GM23338 (cell line): ENCODE measurements around the gene KAT6B. TPM values are rescaled to one million over a fixed set of nuclear protein-coding genes. Genes with fewer than 3 reads are reported as not detected.

Experiments
- ATAC-seq: fragments of 200-7000 bp; cut with Tn5 transposase; 3 replicates; pipeline ENCODE4 v1.9.1; 2020
- DNase-seq: peaks from one replicate; pipeline ENCODE4 v3.0.0-alpha.2; 2015; ENCODE audit warnings: low spot score
- H2AFZ ChIP-seq: fragments of 200-600 bp; sonication (generic); 2 replicates; pipeline ENCODE4 v1.8.0; 2016; ENCODE audit warnings: antibody characterized with exemption, mild to moderate bottlenecking, moderate library complexity
- H3F3A ChIP-seq: fragments of 200-600 bp; sonication (generic); replicated peaks from 2 replicates; pipeline ENCODE4 v1.8.0; 2017; ENCODE audit warnings: antibody characterized with exemption, mixed run types, low read depth
- H3K27ac ChIP-seq: fragments of 200-600 bp; sonication (generic); 2 replicates; pipeline ENCODE4 v1.6.1; 2016; ENCODE audit warnings: low read depth
- H3K27me3 ChIP-seq: fragments of 200-600 bp; sonication (generic); 2 replicates; pipeline ENCODE4 v1.8.0; 2016; ENCODE audit warnings: mild to moderate bottlenecking, mixed run types, moderate library complexity; ENCODE audit not compliant: insufficient read depth
- H3K36me3 ChIP-seq: fragments of 200-600 bp; sonication (generic); 2 replicates; pipeline ENCODE4 v1.8.0; 2016; ENCODE audit warnings: mild to moderate bottlenecking; ENCODE audit not compliant: insufficient read depth
- H3K4me1 ChIP-seq: fragments of 200-600 bp; sonication (generic); 2 replicates; pipeline ENCODE4 v1.8.0; 2016; ENCODE audit warnings: mild to moderate bottlenecking, moderate library complexity; ENCODE audit not compliant: insufficient read depth
- H3K4me2 ChIP-seq: fragments of 200-600 bp; sonication (generic); 2 replicates; pipeline ENCODE4 v1.7.1; 2017; ENCODE audit warnings: mixed run types
- H3K4me3 ChIP-seq: fragments of 200-600 bp; sonication (generic); 2 replicates; pipeline ENCODE4 v1.6.1; 2016; ENCODE audit warnings: mixed run types
- H3K79me2 ChIP-seq: fragments of 200-600 bp; sonication (generic); replicated peaks from 2 replicates; pipeline ENCODE4 v1.8.0; 2017; ENCODE audit warnings: mild to moderate bottlenecking; ENCODE audit not compliant: insufficient read depth
- H3K9me2 ChIP-seq: fragments of 200-600 bp; sonication (generic); 2 replicates; pipeline ENCODE4 v1.8.0; 2017; ENCODE audit not compliant: insufficient read depth
- H4K20me1 ChIP-seq: fragments of 200-600 bp; sonication (generic); replicated peaks from 2 replicates; pipeline ENCODE4 v1.8.0; 2017; ENCODE audit warnings: mild to moderate bottlenecking; ENCODE audit not compliant: insufficient read depth
- H3K27ac Mint-ChIP-seq: 2 replicates; pipeline ENCODE4 v1.8.0; 2020; ENCODE audit warnings: inconsistent platforms, mild to moderate bottlenecking, moderate library complexity, mixed read lengths
- H3K27me3 Mint-ChIP-seq: 3 replicates; pipeline ENCODE4 v1.8.0; 2022; ENCODE audit warnings: low read depth, mild to moderate bottlenecking, moderate library complexity, mixed read lengths, inconsistent platforms; ENCODE audit not compliant: insufficient read depth, poor library complexity
- H3K36me3 Mint-ChIP-seq: 3 replicates; pipeline ENCODE4 v1.8.0; 2021; ENCODE audit warnings: low read depth, mild to moderate bottlenecking, inconsistent platforms, moderate library complexity, mixed read lengths
- H3K4me1 Mint-ChIP-seq: 3 replicates; pipeline ENCODE4 v1.8.0; 2020; ENCODE audit warnings: mild to moderate bottlenecking, inconsistent platforms, mixed read lengths
- H3K4me3 Mint-ChIP-seq: 3 replicates; pipeline ENCODE4 v1.8.0; 2021; ENCODE audit warnings: moderate library complexity, mild to moderate bottlenecking, inconsistent platforms, mixed read lengths
- H3K9me3 Mint-ChIP-seq: 3 replicates; pipeline ENCODE4 v1.8.0; 2020; ENCODE audit warnings: moderate library complexity, mild to moderate bottlenecking, inconsistent platforms, mixed read lengths
- CREB1 ChIP-seq: fragments of 250-450 bp; sonication (Bioruptor Pico); IDR thresholded peaks from 2 replicates; pipeline ENCODE4 v1.5.0; 2020; ENCODE audit warnings: low read depth, mild to moderate bottlenecking, moderate library complexity
- CTCF ChIP-seq, 2 experiments: fragments of 200-600 bp in 1 of 2; sonication (generic) in 1 of 2; conservative IDR thresholded peaks; 2 replicates each; pipeline versions ENCODE4 v1.5.1 to v1.6.1; 2016 to 2017; ENCODE audit warnings: antibody characterized with exemption in 2 of 2, low read depth in 2 of 2, mild to moderate bottlenecking in 2 of 2, moderate library complexity in 1 of 2
- EZH2 ChIP-seq: fragments of 200-600 bp; sonication (generic); IDR thresholded peaks from one replicate; pipeline ENCODE4 v1.8.0; 2017; ENCODE audit warnings: antibody characterized with exemption, mild to moderate bottlenecking, low read depth; ENCODE audit not compliant: unreplicated experiment
- EZH2phosphoT487 ChIP-seq: fragments of 200-600 bp; sonication (generic); IDR thresholded peaks from one replicate; pipeline ENCODE4 v1.8.1; 2018; ENCODE audit warnings: antibody characterized with exemption; ENCODE audit not compliant: unreplicated experiment
- POLR2AphosphoS5 ChIP-seq: IDR thresholded peaks from 2 replicates; pipeline ENCODE4 v1.6.1; 2016; ENCODE audit warnings: antibody characterized with exemption, low read depth
- ZNF114 ChIP-seq: fragments of 250-450 bp; sonication (Bioruptor Pico); IDR thresholded peaks from 2 replicates; pipeline ENCODE4 v1.5.0; 2020; ENCODE audit warnings: mild to moderate bottlenecking, moderate library complexity
- ZNF462 ChIP-seq: fragments of 250-450 bp; sonication (Bioruptor Pico); IDR thresholded peaks from 2 replicates; pipeline ENCODE4 v1.5.0; 2020; ENCODE audit warnings: mild to moderate bottlenecking, moderate library complexity
- polyA plus RNA-seq: library from polyadenylated mRNA; unstranded; fragments of >200 nt; fragmentation: Nextera tagmentation; extraction: Ambion mirVana; gene quantifications from 2 replicates; pipeline ENCODE4 v1.2.1, GENCODE V29; 2016
- total RNA-seq: library from RNA; depleted of rRNA; stranded (reverse); fragments of >200 nt; shearing (Covaris generic); gene quantifications from 2 replicates; pipeline ENCODE4 v1.2.3, GENCODE V29; 2014

The KAT6B gene
- total and polyA plus RNA-seq, 2 experiments from 2014 or later = 21.3 to 31.4 TPM

GRCh38 chr10:75074711-75075445, 248.5 kb downstream of the KAT6B start:
- no peak overlapping the region for H3K27ac Mint-ChIP-seq
- Histone ChIP-seq H3F3A (no peaks in the 10 kb centered on the region), H3K4me3 (no peak overlapping the region), H3K27me3 (no peaks in the 10 kb centered on the region), H2AFZ (no peak overlapping the region), H3K36me3 (no peaks in the 10 kb centered on the region), H3K9me2 (no peaks in the 10 kb centered on the region), H4K20me1 (no peaks in the 10 kb centered on the region), H3K4me2 (no peak overlapping the region), H3K27ac (no peak overlapping the region), H3K4me1 (peaks cover 22% of the 10 kb centered on the region), H3K79me2 (no peaks in the 10 kb centered on the region)
- H3K36me3 Mint-ChIP-seq = no peaks in the 10 kb centered on the region
- peaks cover 3% of the 10 kb centered on the region for H3K27me3 Mint-ChIP-seq
- ATAC-seq = no peak
- DNase-seq = no peak
- H3K9me3 Mint-ChIP-seq = no peaks in the 10 kb centered on the region
- H3K4me1 Mint-ChIP-seq = peaks cover 15% of the 10 kb centered on the region
- TF ChIP-seq ZNF462 (CRISPR knock-in tag) (no peak), ZNF114 (CRISPR knock-in tag) (no peak), POLR2AphosphoS5 (no peak), CTCF (conservative IDR thresholded peaks at IDR 0.05; ENCODE audit: low read depth in 2 of 2) (no peak), EZH2phosphoT487 (no peak), CREB1 (CRISPR knock-in tag) (no peak), EZH2 (no peak)
- H3K4me3 Mint-ChIP-seq = no peak overlapping the region
